DOHH2 (cell line): Measurements from ENCODE around the gene SRGAP3.

ENCODE experiments used
- H3F3A ChIP-seq: fragments of 200-600 bp; sonication (generic), shearing (Covaris generic); 2 replicates; pipeline ENCODE4 v1.6.0; 2016; ENCODE audit warnings: antibody characterized with exemption, mild to moderate bottlenecking; ENCODE audit not compliant: control insufficient read depth, insufficient read depth
- H3K27ac ChIP-seq: fragments of 200-600 bp; sonication (generic); 2 replicates; pipeline ENCODE4 v1.5.1; 2014; ENCODE audit warnings: low read depth, mild to moderate bottlenecking, low read length, moderate library complexity
- H3K27me3 ChIP-seq: fragments of 200-600 bp; sonication (generic); 2 replicates; pipeline ENCODE4 v1.6.1; 2014; ENCODE audit warnings: mild to moderate bottlenecking, low read length, mixed read lengths; ENCODE audit not compliant: control insufficient read depth
- H3K36me3 ChIP-seq: fragments of 200-600 bp; sonication (generic); 2 replicates; pipeline ENCODE4 v1.6.1; 2014; ENCODE audit warnings: mild to moderate bottlenecking, low read length, moderate library complexity, mixed read lengths; ENCODE audit not compliant: control insufficient read depth
- H3K4me1 ChIP-seq: fragments of 200-600 bp; sonication (generic); 2 replicates; pipeline ENCODE4 v1.6.1; 2014; ENCODE audit warnings: mild to moderate bottlenecking, low read length, mixed read lengths; ENCODE audit not compliant: control insufficient read depth
- H3K4me2 ChIP-seq: fragments of 200-600 bp; sonication (generic); 2 replicates; pipeline ENCODE4 v1.6.0; 2014; ENCODE audit warnings: mild to moderate bottlenecking, low read length, moderate library complexity
- H3K4me3 ChIP-seq: fragments of 200-600 bp; sonication (generic); 2 replicates; pipeline ENCODE4 v1.5.1; 2014; ENCODE audit warnings: mild to moderate bottlenecking, low read length, mixed read lengths
- H3K79me2 ChIP-seq: fragments of 200-600 bp; sonication (generic); 2 replicates; pipeline ENCODE4 v1.6.1; 2014; ENCODE audit warnings: mild to moderate bottlenecking, low read length, mixed read lengths; ENCODE audit not compliant: control insufficient read depth
- H3K9me2 ChIP-seq: fragments of 200-600 bp; sonication (generic); replicated peaks from 2 replicates; pipeline ENCODE4 v1.6.1; 2014; ENCODE audit warnings: mild to moderate bottlenecking, low read length, mixed read lengths; ENCODE audit not compliant: control insufficient read depth
- H3K9me3 ChIP-seq: fragments of 200-600 bp; sonication (generic); 2 replicates; pipeline ENCODE4 v1.6.1; 2014; ENCODE audit warnings: antibody characterized with exemption, low read length, mixed read lengths; ENCODE audit not compliant: control insufficient read depth, insufficient read depth
- H4K20me1 ChIP-seq: fragments of 200-600 bp; sonication (generic); 2 replicates; pipeline ENCODE4 v1.6.0; 2014; ENCODE audit warnings: low read depth, mild to moderate bottlenecking, antibody characterized with exemption, low read length, moderate library complexity; ENCODE audit not compliant: control insufficient read depth, insufficient read depth
- CTCF ChIP-seq: fragments of 200-600 bp; sonication (generic); IDR thresholded peaks from one replicate; pipeline ENCODE4 v1.5.1; 2014; ENCODE audit warnings: antibody characterized with exemption, mild to moderate bottlenecking, low read depth, low read length; ENCODE audit not compliant: poor library complexity, severe bottlenecking
- EZH2phosphoT487 ChIP-seq: fragments of 200-600 bp; sonication (generic); IDR thresholded peaks from 2 replicates; pipeline ENCODE4 v1.6.1; 2017; ENCODE audit warnings: borderline replicate concordance, mild to moderate bottlenecking, antibody characterized with exemption, low read length, moderate library complexity, mixed read lengths

The SRGAP3 gene

GRCh38 chr3:9179826-9180763, 69.4 kb downstream of the SRGAP3 start:
- H3K36me3 ChIP-seq: no peaks in the 10 kb centered on the region
- no peaks in the 10 kb centered on the region for H3K79me2 ChIP-seq
- H3K4me1 ChIP-seq: peaks cover 8% of the 10 kb centered on the region
- H3K27me3 ChIP-seq: no peaks in the 10 kb centered on the region
- H3K4me2 ChIP-seq: no peak overlapping the region
- H4K20me1 ChIP-seq: no peaks in the 10 kb centered on the region
- no peaks in the 10 kb centered on the region for H3K9me3 ChIP-seq
- no peak for TF ChIP-seq EZH2phosphoT487
- TF ChIP-seq CTCF: no peak
- H3K9me2 ChIP-seq: no peaks in the 10 kb centered on the region
- no peak overlapping the region for H3K4me3 ChIP-seq
- no peaks in the 10 kb centered on the region for H3F3A ChIP-seq
- H3K27ac ChIP-seq: no peak overlapping the region

DNA sequence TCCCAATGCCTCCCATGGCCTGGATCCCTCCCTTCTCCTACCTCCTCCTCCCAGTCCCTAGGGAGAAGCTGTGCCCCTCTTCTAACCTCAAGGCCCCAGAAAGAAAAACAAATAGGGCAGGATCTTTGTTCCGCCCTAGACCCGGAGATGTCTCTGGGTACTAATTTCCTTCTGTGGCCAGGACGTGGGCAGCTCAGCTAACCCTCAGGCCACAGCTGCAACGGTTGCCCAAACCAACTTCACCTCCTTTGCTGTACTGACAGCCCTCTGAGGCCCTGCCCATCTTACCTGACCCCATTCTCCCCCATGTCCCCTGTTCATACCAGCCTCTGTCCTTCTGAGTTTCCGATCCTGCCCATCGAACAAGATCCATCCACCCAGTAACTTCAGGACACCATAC, 70.7 kb downstream of the SRGAP3 start:
- no peak overlapping the region for H3K4me3 ChIP-seq
- H3K27ac ChIP-seq: no peak overlapping the region
- TF ChIP-seq CTCF (no peak), EZH2phosphoT487 (no peak)
- H3K4me2 ChIP-seq: no peak overlapping the region
- no peaks in the 10 kb centered on the region for H3F3A ChIP-seq
- H3K4me1 ChIP-seq: peaks cover 8% of the 10 kb centered on the region
- no peaks in the 10 kb centered on the region for H3K9me2 ChIP-seq
- H4K20me1 ChIP-seq: no peaks in the 10 kb centered on the region
- no peaks in the 10 kb centered on the region for H3K36me3 ChIP-seq
- no peaks in the 10 kb centered on the region for H3K9me3 ChIP-seq
- no peaks in the 10 kb centered on the region for H3K27me3 ChIP-seq
- H3K79me2 ChIP-seq: no peaks in the 10 kb centered on the region

GRCh38 chr3:9175421-9175820, 74.0 kb downstream of the SRGAP3 start:
- peaks cover 6% of the 10 kb centered on the region for H3K4me1 ChIP-seq
- H3K27me3 ChIP-seq: no peaks in the 10 kb centered on the region
- H3K36me3 ChIP-seq: no peaks in the 10 kb centered on the region
- no peaks in the 10 kb centered on the region for H4K20me1 ChIP-seq
- no peaks in the 10 kb centered on the region for H3F3A ChIP-seq
- no peak for TF ChIP-seq CTCF
- no peak for TF ChIP-seq EZH2phosphoT487
- no peak overlapping the region for H3K4me2 ChIP-seq
- H3K79me2 ChIP-seq: no peaks in the 10 kb centered on the region
- no peaks in the 10 kb centered on the region for H3K9me3 ChIP-seq
- no peak overlapping the region for H3K27ac ChIP-seq
- H3K9me2 ChIP-seq: no peaks in the 10 kb centered on the region
- no peak overlapping the region for H3K4me3 ChIP-seq
